Endometrial microvascular endothelial cells (primary cell): ENCODE results near the gene LCA5L. TPM values are rescaled to one million over a fixed set of nuclear protein-coding genes. Genes with fewer than 3 reads are reported as not detected.

Experiments
- in situ Hi-C: cut with HindIII; loops from 2 replicates; pipeline ENCODE4 v1.10.0; 2017; ENCODE audit warnings: low sequenced_read_pairs, low pct_unique_long_range_greater_than_20kb; ENCODE audit errors: inconsistent ontology term
- total RNA-seq: library from RNA; depleted of rRNA; stranded (reverse); fragments of >200 nt; gene quantifications from one replicate; pipeline ENCODE4 v1.2.3, GENCODE V29; 2015; ENCODE audit errors: inconsistent ontology term

The LCA5L gene
- total RNA-seq = not detected

DNA sequence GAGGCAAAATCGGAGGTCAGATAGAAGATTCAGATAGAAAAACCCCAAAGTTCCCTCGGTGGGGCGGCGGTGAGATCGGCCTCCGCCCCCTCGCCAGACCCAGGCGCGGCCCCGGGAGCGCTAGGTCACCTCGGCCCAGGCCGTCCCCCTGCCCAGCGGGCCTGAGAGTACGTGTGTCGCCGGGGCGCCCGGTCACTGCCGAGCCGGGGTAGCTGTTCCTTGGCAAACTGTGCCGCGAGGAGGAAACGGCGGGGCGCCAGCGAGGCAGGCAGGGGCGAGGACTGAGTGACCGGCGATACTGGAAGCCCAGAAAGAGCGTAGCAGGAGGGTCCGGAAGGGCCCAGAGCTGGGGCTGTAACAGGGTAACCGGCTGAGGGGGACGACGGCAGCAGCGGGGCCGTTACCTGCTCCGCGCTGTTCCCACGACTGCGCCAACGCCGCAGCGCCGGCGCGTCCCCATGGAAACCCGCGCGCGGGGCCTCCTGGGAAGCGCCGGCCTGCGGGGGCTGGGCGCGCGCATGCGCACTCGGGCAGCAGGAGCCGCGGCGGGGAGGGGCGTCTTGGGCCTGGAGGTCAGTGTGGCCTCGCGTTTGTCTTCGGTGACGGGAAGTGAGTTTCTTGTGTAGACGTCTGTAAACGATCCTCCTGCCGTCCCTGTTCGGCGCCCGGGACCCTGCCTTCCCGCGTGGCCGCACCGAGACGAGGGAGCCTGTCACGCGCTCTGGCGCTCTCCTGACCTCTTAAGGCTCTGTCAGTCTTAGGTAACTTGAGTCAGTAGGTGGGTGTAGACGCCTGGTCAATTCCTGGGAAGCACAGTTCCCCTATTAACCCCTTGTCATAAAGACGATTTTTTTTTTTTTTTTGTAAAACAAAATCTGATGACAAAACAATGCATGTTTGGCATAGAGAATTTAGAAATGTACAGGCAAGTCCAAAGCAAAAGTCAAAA, at the start of gene LCA5L:
Gene LCA5L (minus strand): TSS at position 458 of the 949 bp plus-strand sequence. CDS start 17,285 bp downstream, outside the sequence.
- in situ Hi-C loops = no loop called here

DNA sequence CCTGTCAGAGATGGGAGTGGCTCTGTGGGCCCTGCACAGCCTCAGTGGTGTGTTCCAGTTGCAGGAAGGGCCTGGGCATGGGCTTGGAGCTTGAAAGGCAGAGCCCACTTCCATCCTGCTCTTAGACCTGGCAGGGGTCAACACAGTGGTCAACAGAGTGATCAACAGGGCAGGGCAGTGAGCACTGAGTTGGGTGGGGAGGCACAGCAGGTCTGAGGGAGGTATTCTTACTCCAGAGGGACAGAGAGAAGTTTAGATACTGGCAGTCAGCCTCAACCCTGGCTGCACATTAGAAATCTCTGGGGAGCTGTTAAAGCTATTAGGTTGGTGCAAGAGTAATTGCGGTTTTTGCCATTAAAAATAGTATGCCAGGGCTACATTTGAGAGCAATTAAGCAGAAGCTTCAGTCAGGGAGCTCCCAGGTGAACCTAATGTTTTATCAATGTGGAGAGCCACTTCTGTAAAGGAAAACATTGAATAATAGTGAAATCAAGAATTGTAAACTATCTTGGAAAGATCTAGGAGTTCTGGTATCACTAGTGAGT, 43.9 kb upstream of the LCA5L start:
- in situ Hi-C loops = no loop called here

DNA sequence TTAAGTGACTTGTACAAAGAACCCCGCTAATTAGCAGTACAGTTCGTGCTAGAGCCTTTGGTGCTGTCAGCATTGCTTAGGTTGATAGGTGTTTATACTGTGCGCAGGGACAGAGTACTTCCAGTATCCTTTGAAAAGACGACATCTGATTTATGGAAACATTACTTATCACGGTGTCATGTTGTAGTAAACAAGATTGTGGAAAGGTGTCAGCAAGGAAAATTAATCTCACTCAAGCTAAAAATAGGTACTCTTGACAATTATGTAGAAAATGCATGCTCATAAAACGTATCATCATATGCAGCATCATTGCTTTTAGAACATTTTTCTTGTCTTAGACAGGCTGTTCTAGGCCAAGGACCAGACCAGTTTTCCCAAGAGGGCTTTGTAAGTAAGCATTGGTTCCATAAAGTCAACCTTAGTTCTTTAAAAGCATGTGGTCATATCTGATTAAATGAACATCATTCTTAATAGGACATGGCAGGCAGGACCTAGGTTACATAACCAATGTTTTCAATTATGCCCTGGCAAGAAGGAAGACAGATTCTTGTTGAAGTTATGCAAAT, 39.2 kb upstream of the LCA5L start:
- in situ Hi-C loops = no loop called here

DNA sequence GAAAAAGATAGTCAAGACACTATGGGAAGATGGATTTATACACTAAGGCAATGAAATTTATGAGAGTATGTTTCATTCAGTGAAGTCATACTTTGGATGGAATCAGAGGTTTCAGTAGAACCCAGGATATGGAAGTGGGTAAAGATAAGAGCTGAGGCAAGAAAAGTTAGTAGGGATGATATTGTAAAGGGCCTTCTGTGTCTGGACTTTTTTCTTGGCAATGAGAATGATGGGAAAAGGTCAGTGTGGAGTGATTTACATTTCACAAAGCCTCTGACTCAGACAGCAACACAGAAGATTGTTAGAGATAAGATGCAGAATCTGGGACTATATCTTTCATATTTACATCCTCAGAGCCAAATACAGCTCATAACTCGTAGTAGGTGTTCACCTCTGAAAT, 38.3 kb upstream of the LCA5L start:
- in situ Hi-C loops = no loop called here

DNA sequence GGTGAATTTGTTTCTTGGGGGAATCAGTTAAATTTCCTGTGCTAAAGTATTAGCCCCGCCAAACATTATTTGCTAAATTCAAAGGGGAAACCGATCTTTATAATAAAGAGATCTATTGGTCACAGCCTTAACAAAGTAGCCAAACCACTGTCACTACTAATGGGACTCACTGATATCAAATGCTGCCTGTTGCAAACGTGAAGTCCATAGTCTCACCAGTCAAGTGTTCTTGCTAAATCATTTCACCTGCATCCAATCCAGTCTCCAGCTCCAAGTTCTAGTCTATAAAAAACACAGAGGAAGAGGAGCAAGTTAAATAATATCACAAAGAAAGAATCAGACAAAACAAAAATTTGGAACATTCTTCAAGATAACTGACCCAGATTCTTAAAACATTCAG, 36.3 kb upstream of the LCA5L start:
- in situ Hi-C loops = no loop called here

DNA sequence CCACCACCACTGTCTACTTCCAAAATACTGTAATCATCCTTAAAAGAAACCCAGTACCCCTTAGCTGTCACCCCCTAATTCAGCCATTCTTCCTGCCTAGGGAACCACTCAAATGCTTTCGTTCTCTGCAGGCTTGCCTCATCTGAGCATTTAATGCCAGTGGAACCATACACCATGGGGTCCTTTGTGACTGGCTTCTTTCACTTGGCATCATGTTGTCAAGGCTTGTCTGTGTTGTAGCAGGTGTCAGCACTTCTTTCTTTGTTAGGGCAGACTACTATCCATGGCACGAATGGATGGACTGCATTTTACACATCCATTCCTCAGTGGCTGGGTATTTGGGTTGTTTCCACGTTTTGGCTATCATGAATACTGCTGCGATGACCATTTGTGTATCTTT, 34.7 kb upstream of the LCA5L start:
- in situ Hi-C loops = no loop called here

DNA sequence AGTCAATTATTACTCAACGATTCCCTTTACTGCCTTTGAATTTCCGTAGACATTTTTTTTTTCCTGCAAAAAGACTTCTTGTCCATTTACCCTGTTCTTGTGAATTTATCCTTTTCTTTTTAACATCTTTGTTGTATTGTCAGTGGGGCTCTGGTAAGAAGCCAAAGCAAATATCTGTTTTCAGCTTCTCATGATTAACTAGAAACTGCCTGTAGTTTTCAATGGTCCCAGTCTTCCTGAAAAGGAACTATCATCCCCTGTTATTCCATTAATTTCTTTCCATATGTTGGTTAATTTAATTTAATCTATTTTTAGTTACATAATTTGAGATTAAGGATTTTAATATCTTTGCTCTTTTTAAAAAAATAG, 34.2 kb upstream of the LCA5L start:
- in situ Hi-C loops = no loop called here

DNA sequence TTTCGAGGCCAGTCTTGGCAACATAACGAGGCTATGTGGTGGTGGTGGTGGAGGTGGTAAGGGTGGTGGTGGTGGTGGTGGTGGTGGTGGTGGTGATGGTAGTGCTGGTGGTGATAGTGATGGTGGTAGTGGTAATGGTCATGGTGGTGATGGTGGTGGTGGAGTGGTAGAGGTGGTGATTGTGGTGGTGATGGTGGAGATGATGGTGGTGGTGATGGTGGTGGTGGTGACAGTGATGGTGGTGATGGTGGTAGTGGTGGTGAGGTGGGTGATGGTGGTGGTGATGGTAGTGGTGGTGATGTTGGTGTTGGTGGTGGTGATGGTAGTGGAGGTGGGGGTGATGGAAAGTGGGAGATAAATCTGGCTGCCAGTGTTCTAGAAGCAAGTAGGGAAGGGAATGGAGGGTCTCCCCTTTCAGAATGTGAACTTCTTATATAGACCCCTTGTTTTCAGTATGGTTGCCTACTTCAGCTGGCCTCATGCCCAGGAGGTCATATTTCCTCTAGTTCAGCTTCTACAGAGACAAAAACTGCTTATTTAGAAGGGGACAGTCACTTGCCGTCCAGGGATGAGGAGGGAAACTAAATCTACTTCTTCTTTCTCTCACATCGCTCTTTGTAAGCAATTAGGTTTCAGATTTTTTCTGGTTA, 33.7 kb upstream of the LCA5L start:
- in situ Hi-C loops = no loop called here

DNA sequence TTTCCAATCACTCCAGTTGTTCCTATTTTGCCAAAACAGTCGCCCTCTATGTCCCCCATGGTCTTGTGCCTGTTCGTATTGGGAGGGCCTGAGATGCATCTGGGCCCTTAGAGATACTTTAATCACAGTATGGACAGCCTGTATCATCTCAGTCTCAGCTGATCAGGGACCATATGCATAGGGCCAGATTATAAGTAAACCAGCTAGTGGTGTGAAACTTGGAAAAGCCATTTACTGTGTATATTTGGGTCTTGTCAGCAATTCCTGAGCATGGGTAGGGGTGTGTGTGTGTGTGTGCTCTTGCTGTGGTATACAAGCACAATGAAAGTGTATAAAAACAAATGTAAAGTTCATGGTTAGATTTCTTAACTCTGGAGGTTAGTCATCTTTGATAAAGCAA, 29.0 kb upstream of the LCA5L start:
- in situ Hi-C loops = no loop called here

DNA sequence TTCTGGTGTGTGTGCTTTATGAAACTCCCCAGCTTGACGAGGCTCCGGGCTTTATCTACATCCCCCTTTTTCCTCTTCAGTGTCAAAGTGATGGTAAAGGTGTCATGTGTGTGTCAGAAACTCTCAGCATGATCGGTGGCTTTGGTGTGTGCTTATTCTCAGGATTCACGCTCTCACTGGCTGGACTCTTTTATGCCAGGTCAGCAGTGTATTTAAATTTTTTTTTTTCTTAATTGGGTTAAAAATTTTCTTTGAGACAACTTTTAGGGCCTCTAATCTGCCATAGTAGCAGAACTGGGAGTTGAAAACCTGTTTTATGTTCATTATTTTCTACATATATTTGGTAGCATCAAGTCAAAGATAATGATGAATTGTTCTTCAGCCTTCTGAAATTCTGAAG, 27.2 kb upstream of the LCA5L start:
- in situ Hi-C loops = no loop called here

DNA sequence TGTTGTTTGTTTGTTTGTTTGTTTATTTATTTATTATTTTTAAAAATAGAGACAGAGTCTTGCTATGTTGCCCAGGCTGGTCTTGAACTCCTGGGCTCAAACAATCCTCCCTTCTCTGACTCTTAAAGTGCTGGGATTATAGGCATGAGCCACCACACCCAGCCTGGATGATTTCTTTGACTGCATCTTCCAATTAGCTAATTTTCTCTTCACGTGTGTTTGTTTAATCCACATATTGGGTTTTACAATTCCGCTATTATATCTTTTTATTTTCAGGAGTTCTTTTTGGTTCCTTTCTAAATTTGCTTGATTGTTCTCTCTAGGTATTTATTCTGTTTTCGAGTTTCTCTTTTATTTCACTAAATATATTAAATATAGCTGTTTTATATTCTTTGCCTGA, 26.0 kb upstream of the LCA5L start:
- in situ Hi-C loops = no loop called here

DNA sequence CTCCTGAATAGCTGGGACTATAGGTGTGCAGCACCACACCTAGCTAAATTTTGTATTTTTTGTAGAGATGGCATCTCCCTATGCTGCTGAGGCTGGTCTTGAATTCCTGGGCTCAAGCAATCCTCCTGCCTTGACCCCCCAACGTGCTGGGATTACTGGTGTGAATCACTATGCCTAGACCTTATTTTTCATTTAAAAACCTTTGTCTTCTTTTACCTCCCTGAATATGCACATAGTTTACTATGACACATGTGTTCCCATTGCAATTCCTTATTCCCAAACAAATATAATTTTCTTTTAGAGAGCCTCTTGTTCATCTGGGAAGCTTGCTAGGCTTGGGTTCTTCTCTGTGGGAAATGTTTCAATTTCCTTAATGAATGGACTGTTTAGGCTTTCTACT, 23.0 kb upstream of the LCA5L start:
- in situ Hi-C loops = no loop called here

DNA sequence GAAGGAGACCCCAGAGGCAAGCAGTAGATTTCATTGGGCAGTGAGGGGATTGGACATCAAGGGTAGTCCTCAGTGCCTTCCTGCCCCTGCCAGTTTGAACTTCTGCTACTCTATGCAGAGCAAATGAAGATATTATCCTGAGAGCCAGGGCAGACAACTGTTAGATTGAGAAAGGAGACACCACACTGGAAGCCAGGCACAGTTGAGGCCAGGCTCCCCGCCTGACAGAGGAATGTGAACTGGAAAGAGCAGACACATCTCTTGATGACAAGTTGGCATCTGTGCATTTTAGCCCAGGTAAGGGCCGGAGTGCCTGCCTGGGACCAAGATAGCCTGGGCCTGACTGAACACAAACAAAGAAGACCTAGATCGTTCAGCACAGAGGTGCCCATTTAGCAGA, 22.2 kb upstream of the LCA5L start:
- in situ Hi-C loops = no loop called here

DNA sequence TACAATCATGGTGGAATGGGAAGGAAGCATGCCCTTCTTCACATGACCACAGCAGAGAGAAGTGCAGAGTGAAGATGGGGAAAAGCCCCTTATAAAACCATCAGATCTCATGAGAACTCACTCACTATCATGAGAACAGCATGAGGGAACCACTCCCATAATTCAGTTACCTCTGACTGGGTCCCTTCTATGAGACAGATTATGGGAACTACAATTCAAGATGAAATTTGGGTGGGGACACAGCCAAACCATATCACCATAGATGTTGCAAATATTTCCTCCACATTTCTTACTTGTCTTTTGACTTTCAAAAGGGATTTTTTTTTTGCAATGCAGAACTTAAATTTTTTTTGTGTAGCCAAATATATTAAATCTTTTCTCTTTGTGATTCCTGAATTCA, 21.0 kb upstream of the LCA5L start:
- in situ Hi-C loops = no loop called here

DNA sequence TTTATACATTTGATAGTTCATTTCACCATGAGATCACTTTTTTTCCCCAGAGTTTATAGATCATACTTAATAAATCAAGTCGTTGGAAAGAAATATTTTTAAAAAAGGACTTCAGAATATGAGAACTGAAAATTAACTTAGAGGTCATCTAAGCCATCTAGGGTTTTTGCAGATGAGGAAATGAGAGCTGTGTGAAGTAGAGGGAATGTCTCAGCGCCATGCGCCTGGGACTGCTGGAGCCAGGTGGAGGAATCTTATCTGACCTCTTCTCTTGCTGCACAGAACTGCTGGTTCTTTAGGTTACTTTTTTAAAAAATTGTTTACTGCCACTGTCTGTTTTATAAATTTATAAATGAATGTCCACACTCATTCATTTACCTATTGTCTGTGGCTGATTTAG, 17.7 kb upstream of the LCA5L start:
- in situ Hi-C loops = no loop called here

DNA sequence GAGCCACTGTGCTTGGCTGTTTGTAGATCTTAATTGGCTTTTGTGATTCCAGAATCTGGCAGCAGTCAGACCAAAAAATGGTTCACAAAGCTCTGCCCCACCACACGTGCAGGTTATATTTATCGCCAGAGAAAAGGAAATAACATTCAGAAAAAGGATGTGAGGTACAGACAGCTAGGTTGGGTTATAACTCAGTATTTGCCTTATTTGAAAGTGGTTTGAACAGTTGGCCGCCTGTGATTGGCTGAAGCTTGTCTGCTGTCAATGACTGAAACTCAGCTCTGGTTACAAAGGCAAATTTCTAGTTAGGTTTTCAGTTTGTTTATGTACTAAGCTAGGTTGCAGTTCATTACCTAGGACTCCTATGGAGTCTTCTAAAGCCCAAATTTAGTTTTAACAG, 15.8 kb upstream of the LCA5L start:
- in situ Hi-C loops = no loop called here

DNA sequence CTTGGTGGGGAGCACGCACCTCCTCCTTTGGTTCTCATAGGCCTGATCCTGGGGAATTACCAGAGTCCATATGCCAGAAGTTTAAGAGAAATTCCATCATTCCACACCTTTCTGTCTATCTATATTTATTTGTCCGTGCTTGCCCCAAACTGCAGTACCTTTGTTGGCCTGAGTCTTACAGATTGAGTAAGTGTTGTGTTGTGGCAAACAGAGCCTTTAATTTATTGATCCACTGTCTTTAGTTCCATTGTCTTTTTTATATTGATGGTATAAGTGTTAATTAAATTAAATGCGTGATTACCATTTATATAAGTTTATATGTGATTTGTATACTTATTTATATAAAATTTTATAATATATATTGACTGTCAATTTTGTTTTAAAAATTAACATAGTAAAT, 11.1 kb upstream of the LCA5L start:
- in situ Hi-C loops = no loop called here

DNA sequence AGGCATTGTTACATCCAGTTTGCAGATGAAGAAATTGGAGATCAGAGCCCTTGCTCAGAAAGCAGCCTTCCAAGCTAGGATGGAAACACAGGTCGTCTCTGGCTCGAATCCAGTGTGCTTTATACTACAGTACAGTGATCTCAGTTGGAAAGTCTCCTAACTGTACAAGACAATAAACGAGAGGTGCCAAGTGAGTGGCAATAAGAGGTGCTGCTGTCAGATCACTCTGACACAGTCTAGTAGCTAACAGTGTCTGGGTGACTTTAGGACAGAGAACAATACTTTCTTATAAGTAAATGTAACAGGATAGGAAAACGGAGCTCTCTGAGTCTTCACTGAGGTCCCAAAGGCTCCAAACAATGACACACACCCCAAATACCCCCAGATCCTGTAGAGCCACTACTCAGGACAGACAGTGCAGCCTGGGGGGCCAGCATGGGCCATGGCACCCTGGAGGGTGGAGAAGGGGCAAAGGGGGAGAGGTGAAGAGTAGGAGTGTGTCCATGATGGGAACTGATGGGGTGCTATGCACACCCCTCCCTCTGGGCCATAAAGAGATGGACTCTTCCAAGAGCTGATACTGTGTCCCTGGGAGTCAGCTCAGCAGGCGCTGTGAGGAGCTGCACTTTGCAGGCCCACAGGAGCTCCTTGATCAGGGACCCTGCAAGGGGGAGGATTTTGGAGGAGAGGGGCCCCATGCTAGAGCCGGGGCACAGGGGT, 9.5 kb upstream of the LCA5L start:
- in situ Hi-C loops = no loop called here

DNA sequence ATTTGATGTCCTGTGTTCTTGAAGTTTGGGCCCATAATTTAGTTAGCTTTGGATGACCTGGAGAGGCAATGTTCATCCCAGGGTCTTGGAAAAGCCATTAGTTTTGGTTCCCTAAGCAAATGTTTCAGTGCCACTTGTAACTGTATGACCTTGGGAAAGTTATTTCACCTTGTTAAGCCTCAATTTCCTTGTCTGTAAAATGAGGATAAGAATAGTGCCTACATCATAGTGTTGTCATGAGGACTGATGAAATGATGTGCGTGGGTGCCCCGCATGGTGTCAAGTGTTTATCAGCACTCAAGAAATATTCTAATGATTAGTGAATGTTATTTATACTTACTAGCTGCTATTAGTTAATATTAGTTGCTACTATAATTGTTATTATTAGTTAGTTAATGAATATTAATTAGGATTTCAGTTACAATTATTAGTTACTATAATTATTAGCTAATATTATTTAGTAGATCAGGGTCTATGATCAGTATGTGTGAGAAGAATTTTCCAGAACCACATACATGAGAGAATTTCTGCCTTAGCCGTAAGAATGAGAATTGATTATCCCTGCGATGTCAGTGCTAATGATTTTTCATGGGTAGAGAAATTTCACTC, 8.1 kb upstream of the LCA5L start:
- in situ Hi-C loops = no loop called here
